SH-SY5Y (cell line): ENCODE measurements around the gene LRRC7.

Experiments used
- GATA2 ChIP-seq: IDR thresholded peaks from 2 replicates; pipeline ENCODE4 v1.6.1; 2011; ENCODE audit warnings: mild to moderate bottlenecking, low read depth, low read length
- GATA3 ChIP-seq: IDR thresholded peaks from 2 replicates; pipeline ENCODE4 v1.6.1; 2011; ENCODE audit warnings: low read depth, mild to moderate bottlenecking, low read length, moderate library complexity

GRCh38 chr1:69743146-69743545 lies 175.4 kb downstream of the LRRC7 start:
- no peak for TF ChIP-seq GATA3
- TF ChIP-seq GATA2, result no peak
